Fibroblast of the aortic adventitia (primary cell): ENCODE measurements around the gene NOD2. TPM values are rescaled to one million over a fixed set of nuclear protein-coding genes. Genes with fewer than 3 reads are reported as not detected.

ENCODE experiments used
- DNase-seq: peaks from one replicate; pipeline ENCODE4 v3.0.0-alpha.2; 2010; ENCODE audit warnings: low read depth
- H3K4me3 ChIP-seq: 2 replicates; pipeline ENCODE4 v1.5.1; 2011; ENCODE audit warnings: low read depth, mild to moderate bottlenecking, control low read depth, low read length, moderate library complexity
- small RNA-seq: library from RNA; depleted of rRNA; stranded (forward); fragments of <200 nt; gene quantifications from one replicate; pipeline ENCODE3, GENCODE V24; 2012
- total RNA-seq: library from RNA; depleted of rRNA; stranded (reverse); fragments of >200 nt; gene quantifications from 2 replicates; pipeline ENCODE4 v1.2.3, GENCODE V29; 2012; ENCODE audit warnings: low replicate concordance
- TF ChIP-seq, protein P1 (sequence below): IDR thresholded peaks from 2 replicates; pipeline ENCODE4 v1.5.1; 2011; ENCODE audit warnings: mild to moderate bottlenecking, low read length, control low read depth, inconsistent platforms; ENCODE audit not compliant: insufficient read depth

Gene NOD2
- total RNA-seq, 1 donor = not detected

DNA sequence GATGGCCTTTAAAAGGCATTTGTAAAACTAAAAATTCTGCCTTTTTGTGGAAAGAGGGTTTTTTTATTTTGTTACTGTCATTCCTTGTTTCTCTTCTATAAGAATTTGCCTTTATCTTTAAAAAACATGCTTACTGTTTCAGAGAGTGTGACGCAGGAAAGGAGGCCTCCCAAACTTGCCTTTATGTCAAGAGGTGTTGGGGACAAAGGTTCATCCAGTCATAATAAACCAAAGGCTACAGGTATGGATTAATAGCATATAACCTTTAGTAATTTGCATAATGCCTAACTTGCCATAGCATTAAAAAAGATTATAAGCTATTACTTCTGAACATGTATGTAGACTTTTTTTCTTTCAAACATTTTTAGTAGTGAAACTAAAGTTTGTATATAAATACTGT is 82.6 kb downstream of the NOD2 start:
- TF ChIP-seq, protein P1, sequence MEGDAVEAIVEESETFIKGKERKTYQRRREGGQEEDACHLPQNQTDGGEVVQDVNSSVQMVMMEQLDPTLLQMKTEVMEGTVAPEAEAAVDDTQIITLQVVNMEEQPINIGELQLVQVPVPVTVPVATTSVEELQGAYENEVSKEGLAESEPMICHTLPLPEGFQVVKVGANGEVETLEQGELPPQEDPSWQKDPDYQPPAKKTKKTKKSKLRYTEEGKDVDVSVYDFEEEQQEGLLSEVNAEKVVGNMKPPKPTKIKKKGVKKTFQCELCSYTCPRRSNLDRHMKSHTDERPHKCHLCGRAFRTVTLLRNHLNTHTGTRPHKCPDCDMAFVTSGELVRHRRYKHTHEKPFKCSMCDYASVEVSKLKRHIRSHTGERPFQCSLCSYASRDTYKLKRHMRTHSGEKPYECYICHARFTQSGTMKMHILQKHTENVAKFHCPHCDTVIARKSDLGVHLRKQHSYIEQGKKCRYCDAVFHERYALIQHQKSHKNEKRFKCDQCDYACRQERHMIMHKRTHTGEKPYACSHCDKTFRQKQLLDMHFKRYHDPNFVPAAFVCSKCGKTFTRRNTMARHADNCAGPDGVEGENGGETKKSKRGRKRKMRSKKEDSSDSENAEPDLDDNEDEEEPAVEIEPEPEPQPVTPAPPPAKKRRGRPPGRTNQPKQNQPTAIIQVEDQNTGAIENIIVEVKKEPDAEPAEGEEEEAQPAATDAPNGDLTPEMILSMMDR = no peak
- DNase-seq = no peak
- no peak overlapping the region for H3K4me3 ChIP-seq

DNA sequence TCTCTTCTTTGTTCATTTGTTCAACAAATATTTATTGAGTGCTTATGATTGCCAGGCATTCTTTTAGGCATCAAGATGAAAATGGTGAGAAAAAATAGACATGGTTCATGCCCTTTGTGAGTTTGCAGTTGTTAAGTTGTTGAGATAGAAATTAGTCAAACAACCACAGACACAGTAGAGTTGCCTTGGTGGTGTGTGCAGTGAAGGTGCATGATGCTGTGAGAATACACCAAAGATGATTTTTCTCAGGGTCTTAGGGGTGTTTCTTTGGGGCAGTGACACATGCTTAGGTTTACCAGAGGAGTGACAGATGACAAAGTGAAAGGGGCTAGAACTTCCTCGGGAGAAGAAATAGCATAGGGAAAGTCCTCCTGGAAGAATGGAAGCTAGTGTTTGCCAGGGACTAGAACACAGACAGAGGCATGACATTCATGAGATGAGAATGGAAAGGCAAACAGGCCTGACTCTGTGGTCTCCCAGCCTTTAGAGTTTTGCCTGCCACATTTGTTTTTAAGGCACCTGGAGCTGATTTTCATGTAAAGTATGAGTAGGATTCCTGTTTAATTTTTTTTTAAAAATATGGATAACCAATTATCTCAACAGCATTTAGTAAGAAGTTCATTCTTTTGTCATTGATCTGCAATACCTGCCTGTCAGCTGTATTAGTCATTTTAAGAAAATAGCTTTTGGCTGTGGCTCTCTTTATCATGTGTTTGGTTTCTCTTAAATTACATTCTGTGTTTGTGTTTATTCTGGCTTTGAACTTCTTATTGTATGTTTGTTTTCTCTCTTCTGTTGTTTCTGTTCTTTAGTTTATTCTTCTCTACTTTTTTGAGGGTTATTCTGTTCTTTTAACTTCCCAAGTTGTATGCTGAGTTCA is 85.1 kb downstream of the NOD2 start:
- no peak overlapping the region for H3K4me3 ChIP-seq
- TF ChIP-seq, protein P1 = no peak
- DNase-seq = no peak

DNA sequence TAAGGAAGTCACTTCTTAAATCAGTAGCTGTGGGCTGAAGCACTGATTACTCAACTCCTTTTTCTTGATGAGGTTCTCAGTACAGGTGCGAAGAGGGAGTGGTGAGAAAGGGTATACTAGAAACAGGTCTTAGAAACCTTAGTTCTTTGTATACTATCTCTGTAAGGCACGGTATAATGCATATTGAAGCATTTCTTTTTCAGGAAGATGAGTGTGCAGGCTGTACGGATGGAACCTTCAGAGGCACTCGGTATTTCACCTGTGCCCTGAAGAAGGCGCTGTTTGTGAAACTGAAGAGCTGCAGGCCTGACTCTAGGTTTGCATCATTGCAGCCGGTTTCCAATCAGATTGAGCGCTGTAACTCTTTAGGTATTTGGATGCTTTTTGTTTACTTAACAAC is 87.6 kb downstream of the NOD2 start:
- no peak overlapping the region for H3K4me3 ChIP-seq
- TF ChIP-seq, protein P1 = no peak
- DNase-seq = no peak

DNA sequence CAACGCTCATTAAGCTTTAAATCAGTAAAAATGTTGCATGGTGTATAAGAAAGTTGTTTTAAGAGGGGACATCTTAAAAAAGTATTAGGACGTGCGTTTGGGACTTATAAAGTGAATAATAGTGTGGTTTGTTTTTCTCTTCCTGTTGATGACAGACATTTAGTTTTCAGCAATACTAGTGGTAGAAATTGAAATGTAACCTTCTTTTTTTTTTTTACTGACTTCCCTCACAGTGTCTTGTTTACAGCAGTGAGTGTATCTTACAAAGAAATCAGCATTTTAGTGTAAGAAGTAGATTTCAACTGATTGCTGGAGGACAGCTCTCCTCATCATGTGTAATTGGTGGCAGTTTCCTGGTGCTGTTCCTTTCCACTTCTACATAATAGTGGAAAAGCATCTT is 88.1 kb downstream of the NOD2 start:
- no peak overlapping the region for H3K4me3 ChIP-seq
- TF ChIP-seq, protein P1 = no peak
- DNase-seq = no peak

Small RNA genes within 50 kb of the gene (small RNA-seq; reads per million reads assigned to genes)
- gene MIR3181 = not detected

Other genes with a start within 250 kb of the NOD2 start
- 0.09 TPM in 1 of 2 replicates, not detected in the other for gene NKD1, start 145.2 kb upstream of the NOD2 start, total RNA-seq
- gene SNX20, start 12.3 kb upstream of the NOD2 start, total RNA-seq = not detected in 2 replicates
- 41.3 and 62.6 TPM in 2 replicates for gene CYLD, start 48.5 kb downstream of the NOD2 start, total RNA-seq